K562 (cell line): ENCODE results near the gene PCDHB2.

Experiments
- ARNT ChIP-seq, 2 experiments: fragments of 450-650 bp; IDR thresholded peaks; 2 replicates each; pipeline ENCODE4 v1.6.1; 2016; ENCODE audit warnings: mild to moderate bottlenecking in 1 of 2
- BRCA1 ChIP-seq, 2 experiments: fragments of 450-650 bp in 1 of 2; sonication (generic) in 1 of 2; formaldehyde crosslinking in 1 of 2; IDR thresholded peaks; 2 replicates each; pipeline versions ENCODE4 v1.5.0 to v1.6.1; 2017 to 2020; ENCODE audit warnings: mild to moderate bottlenecking in 1 of 2, missing genetic modification reagents in 1 of 2
- CEBPB ChIP-seq: fragments of 450-650 bp; IDR thresholded peaks from 2 replicates; pipeline ENCODE4 v1.6.1; 2016; ENCODE audit warnings: missing genetic modification characterization, missing compliant biosample characterization
- CHD4 ChIP-seq: fragments of 200-600 bp; sonication (generic); IDR thresholded peaks from 3 replicates; pipeline ENCODE4 v1.6.1; 2012; ENCODE audit warnings: low read depth, mild to moderate bottlenecking, mixed read lengths, low read length, inconsistent platforms; ENCODE audit not compliant: insufficient read depth, insufficient replicate concordance, poor library complexity, severe bottlenecking
- CTCF ChIP-seq, 3 experiments: IDR thresholded peaks in 2 of 3; conservative IDR thresholded peaks in 1 of 3; 2 replicates each; pipeline ENCODE4 v1.5.1; 2011 to 2012; ENCODE audit warnings: low read length in 3 of 3, mild to moderate bottlenecking in 3 of 3, control low read depth in 2 of 3, improper control_type of control experiment in 1 of 3, inconsistent platforms in 1 of 3, low read depth in 1 of 3, mixed read lengths in 1 of 3, moderate library complexity in 1 of 3; ENCODE audit not compliant: insufficient read depth in 2 of 3
- DMBX1 ChIP-seq: fragments of 250-450 bp; sonication (Bioruptor Pico); IDR thresholded peaks from 2 replicates; pipeline ENCODE4 v1.8.0; 2022; ENCODE audit warnings: inconsistent platforms, mild to moderate bottlenecking, moderate library complexity, borderline replicate concordance
- E2F8 ChIP-seq: fragments of 450-650 bp; IDR thresholded peaks from 2 replicates; pipeline ENCODE4 v1.7.1; 2018; ENCODE audit warnings: mild to moderate bottlenecking, low read depth; ENCODE audit not compliant: partially characterized antibody
- MAFK ChIP-seq: IDR thresholded peaks from 2 replicates; pipeline ENCODE4 v1.6.1; 2011; ENCODE audit warnings: low read length, improper control_type of control experiment
- MBD1 ChIP-seq: fragments of 250-450 bp; sonication (Bioruptor Pico); IDR thresholded peaks from 2 replicates; pipeline ENCODE4 v1.8.0; 2022; ENCODE audit warnings: inconsistent platforms
- MYC ChIP-seq, 2 experiments: fragments of 250-450 bp in 1 of 2; sonication (Bioruptor Pico) in 1 of 2; IDR thresholded peaks; 2 replicates each; pipeline versions ENCODE4 v1.5.1 to v1.6.1; 2012 to 2021; ENCODE audit warnings: low read depth in 2 of 2, borderline replicate concordance in 1 of 2, improper control_type of control experiment in 1 of 2, low read length in 1 of 2, mild to moderate bottlenecking in 1 of 2, moderate library complexity in 1 of 2
- POLR2A ChIP-seq: fragments of 450-650 bp; conservative IDR thresholded peaks from 2 replicates; pipeline ENCODE4 v1.6.1; 2016
- POLR2AphosphoS5 ChIP-seq: IDR thresholded peaks from 2 replicates; pipeline ENCODE4 v1.6.1; 2011; ENCODE audit warnings: mild to moderate bottlenecking, low read depth, low read length, moderate library complexity; ENCODE audit not compliant: control insufficient read depth, insufficient read depth
- TAF1 ChIP-seq: IDR thresholded peaks from 2 replicates; pipeline ENCODE4 v1.6.1; 2011; ENCODE audit warnings: mild to moderate bottlenecking, low read length, moderate library complexity; ENCODE audit not compliant: insufficient read depth, control insufficient read depth, severe bottlenecking; ENCODE audit errors: extremely low read depth
- YY1 ChIP-seq, 3 experiments: IDR thresholded peaks; 2 replicates each; pipeline ENCODE4 v1.6.1; 2011; ENCODE audit warnings: low read length in 2 of 3, mild to moderate bottlenecking in 2 of 3, moderate library complexity in 2 of 3, borderline replicate concordance in 1 of 3, control low read depth in 1 of 3, low read depth in 1 of 3; ENCODE audit not compliant: insufficient read depth in 3 of 3, insufficient replicate concordance in 2 of 3, control insufficient read depth in 1 of 3, insufficient read length in 1 of 3; ENCODE audit errors: extremely low read depth in 1 of 3

- TF ChIP-seq DMBX1 (CRISPR knock-in tag) (no peak), POLR2AphosphoS5 (no peak), CEBPB (tag) (no peak), YY1 (IDR thresholded peaks at IDR 0.05; ENCODE audit: borderline replicate concordance in 1 of 3, control insufficient read depth in 1 of 3, extremely low read depth in 1 of 3, insufficient read depth in 3 of 3, insufficient read length in 1 of 3, insufficient replicate concordance in 2 of 3, low read depth in 1 of 3, low read length in 2 of 3) (no peak), E2F8 (no peak), MBD1 (CRISPR knock-in tag) (no peak), CTCF (IDR thresholded peaks at IDR 0.05 in 2 of 3, conservative IDR thresholded peaks at IDR 0.05 in 1 of 3; ENCODE audit: insufficient read depth in 2 of 3, low read depth in 1 of 3, low read length in 3 of 3) (no peak), POLR2A (no peak), MAFK (no peak), MYC (IDR thresholded peaks at IDR 0.05; ENCODE audit: low read depth, low read length) (no peak), MYC (CRISPR knock-in tag; IDR thresholded peaks at IDR 0.05; ENCODE audit: borderline replicate concordance, low read depth) (no peak), TAF1 (no peak), ARNT (IDR thresholded peaks at IDR 0.05) (no peak), BRCA1 (IDR thresholded peaks at IDR 0.05) (no peak), BRCA1 (CRISPR knock-in tag; IDR thresholded peaks at IDR 0.05) (no peak), CHD4 (no peak)
Measured at GRCh38 chr5:141077826-141078225, 16.6 kb upstream of the PCDHB2 start.
